HUES48 (cell line): Measurements from ENCODE around the gene NCOA6.
"Not testable (repeated sequence)": the region's sequence is repeated elsewhere in the genome, so short reads cannot be mapped to it uniquely, and the experiment has no call there.

Experiments
- H3K27ac ChIP-seq: one replicate; pipeline ENCODE4 v1.7.0; 2013; ENCODE audit warnings: low read depth, low read length, inconsistent platforms
- H3K27me3 ChIP-seq: 2 replicates; pipeline ENCODE4 v1.6.1; 2013; ENCODE audit warnings: mild to moderate bottlenecking, low read length; ENCODE audit not compliant: control insufficient read depth, insufficient read depth
- H3K36me3 ChIP-seq: 2 replicates; pipeline ENCODE4 v1.6.1; 2013; ENCODE audit warnings: low read length; ENCODE audit not compliant: control insufficient read depth, insufficient read depth
- H3K4me1 ChIP-seq: 2 replicates; pipeline ENCODE4 v1.6.1; 2013; ENCODE audit warnings: mild to moderate bottlenecking, low read length; ENCODE audit not compliant: control insufficient read depth, insufficient read depth
- H3K4me3 ChIP-seq: 2 replicates; pipeline ENCODE4 v1.5.1; 2013; ENCODE audit warnings: mild to moderate bottlenecking, low read depth, low read length
- H3K9ac ChIP-seq: 2 replicates; pipeline ENCODE4 v1.6.1; 2013; ENCODE audit warnings: mild to moderate bottlenecking, low read depth, low read length, moderate library complexity
- H3K9me3 ChIP-seq: 2 replicates; pipeline ENCODE4 v1.6.1; 2013; ENCODE audit warnings: low read length; ENCODE audit not compliant: control insufficient read depth, insufficient read depth

The NCOA6 gene

DNA sequence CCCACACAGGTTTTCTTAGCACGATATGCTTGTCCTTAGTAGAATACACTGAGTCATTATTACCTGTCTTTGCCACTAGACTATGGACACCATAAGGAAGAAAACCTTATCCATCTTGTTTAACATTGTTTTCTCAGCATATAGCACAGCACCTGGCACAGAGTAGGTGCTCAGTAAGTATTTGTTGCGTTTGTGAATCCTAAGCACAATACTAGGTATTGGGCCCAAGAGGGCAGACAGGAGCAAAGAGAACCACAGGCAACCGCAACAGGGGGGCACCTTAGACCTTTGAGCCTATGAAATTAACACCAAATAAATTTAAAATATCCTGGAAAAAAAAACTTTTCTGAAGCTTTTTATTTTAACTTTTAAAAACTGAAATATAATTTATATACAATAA lies 3.7 kb upstream of the NCOA6 start:
- Histone ChIP-seq H3K27ac (no peak overlapping the region), H3K4me3 (no peak overlapping the region)

DNA sequence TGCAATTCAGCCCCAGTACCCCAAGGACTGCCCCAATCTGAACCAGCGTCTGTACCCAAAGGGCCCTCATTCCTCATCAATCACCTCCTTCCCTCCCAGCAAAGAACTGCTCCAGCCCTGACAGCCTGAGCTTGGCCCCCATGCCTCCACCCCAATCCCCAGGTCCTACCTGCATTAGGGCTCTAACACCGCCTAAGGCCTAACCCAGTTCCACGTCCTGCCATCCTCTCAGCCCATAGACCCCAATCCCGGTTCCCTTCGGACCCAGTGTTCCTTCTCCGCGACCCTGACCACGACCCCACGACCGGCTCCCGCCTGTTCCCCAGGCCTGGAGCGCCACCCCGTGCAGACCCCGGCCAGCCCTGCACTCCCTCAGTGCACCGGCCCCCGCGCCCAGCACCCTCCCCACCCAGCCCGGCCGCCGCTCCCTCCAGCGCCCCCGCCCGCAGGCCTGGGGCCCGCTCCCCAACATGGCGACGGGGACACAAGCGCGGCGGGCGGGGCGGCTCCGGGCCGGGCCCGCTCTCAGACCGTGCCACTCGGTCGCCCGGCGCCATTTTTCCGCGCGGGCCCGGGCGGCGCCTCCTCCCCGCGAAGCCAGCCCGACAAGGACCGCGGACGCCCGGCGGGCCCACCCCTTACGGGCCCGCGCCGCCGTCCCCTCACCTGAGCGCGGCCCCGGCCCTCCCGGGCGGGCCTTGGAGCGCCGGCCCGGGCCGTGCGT lies 483 bp downstream of the NCOA6 start:
- no peaks in the 10 kb centered on the region for H3K36me3 ChIP-seq
- H3K9ac ChIP-seq: peak overlapping the region; percentile 86; the same call in 1 of the 2 replicates
- H3K4me1 ChIP-seq: peaks cover 4% of the 10 kb centered on the region
- peak overlapping the region; percentile 79 for H3K4me3 ChIP-seq
- H3K27ac ChIP-seq: peak overlapping the region; percentile 81
- no peaks in the 10 kb centered on the region for H3K9me3 ChIP-seq
- no peaks in the 10 kb centered on the region for H3K27me3 ChIP-seq

More for the DNA sequence above, 3.7 kb upstream of the NCOA6 start:
- Histone ChIP-seq H3K27me3 (no peaks in the 10 kb centered on the region), H3K9ac (no peak overlapping the region), H3K36me3 (no peaks in the 10 kb centered on the region), H3K9me3 (no peaks in the 10 kb centered on the region), H3K4me1 (peaks cover under 1% of the 10 kb centered on the region)

DNA sequence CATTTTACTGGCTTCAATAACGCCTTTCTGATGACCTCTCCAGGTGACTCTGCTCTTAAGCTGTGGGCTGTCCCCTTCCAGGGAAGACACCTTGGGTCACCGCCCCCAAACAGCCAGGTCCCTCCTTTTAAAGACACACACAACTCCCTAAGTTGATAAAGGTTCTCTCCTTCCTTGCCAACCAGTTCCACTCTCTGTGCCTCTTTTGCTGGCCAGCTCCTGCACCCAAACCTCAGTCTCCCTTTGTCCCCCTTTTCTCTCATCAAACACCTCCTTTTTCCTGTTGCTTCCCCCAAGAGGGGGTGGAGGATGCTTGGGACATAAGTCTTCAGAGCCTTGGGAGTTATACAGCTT lies 1.0 kb downstream of the NCOA6 start:
- Histone ChIP-seq H3K9ac (peak overlapping the region; percentile 86; the same call in 1 of the 2 replicates), H3K9me3 (no peaks in the 10 kb centered on the region), H3K27ac (peak overlapping the region; percentile 81), H3K27me3 (no peaks in the 10 kb centered on the region), H3K4me3 (peak overlapping the region; percentile 79), H3K4me1 (peaks cover 4% of the 10 kb centered on the region), H3K36me3 (no peaks in the 10 kb centered on the region)

DNA sequence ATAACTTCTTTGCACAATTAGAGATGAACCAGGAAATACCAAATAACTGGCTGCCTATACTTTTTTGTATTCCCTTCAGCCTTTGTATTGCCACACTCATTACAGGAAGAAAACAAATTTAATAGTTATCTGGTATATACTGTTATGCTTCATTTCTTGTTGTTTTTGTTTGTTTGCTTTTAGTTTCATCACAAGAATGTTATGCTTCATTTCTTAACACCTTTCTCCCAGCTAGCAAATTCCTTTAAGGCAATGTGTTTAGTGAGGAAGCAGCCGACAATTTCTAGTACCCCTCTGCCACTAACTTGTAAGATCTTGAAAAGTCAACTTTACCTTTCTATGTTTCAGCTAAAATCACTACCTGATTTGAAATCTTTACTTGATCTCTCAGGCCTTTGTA lies 1.4 kb downstream of the NCOA6 start:
- peaks cover 4% of the 10 kb centered on the region for H3K4me1 ChIP-seq
- no peaks in the 10 kb centered on the region for H3K36me3 ChIP-seq
- H3K27me3 ChIP-seq: no peaks in the 10 kb centered on the region
- no peak overlapping the region for H3K27ac ChIP-seq
- no peaks in the 10 kb centered on the region for H3K9me3 ChIP-seq
- H3K4me3 ChIP-seq: peak overlapping the region; percentile 79
- no peak overlapping the region for H3K9ac ChIP-seq

DNA sequence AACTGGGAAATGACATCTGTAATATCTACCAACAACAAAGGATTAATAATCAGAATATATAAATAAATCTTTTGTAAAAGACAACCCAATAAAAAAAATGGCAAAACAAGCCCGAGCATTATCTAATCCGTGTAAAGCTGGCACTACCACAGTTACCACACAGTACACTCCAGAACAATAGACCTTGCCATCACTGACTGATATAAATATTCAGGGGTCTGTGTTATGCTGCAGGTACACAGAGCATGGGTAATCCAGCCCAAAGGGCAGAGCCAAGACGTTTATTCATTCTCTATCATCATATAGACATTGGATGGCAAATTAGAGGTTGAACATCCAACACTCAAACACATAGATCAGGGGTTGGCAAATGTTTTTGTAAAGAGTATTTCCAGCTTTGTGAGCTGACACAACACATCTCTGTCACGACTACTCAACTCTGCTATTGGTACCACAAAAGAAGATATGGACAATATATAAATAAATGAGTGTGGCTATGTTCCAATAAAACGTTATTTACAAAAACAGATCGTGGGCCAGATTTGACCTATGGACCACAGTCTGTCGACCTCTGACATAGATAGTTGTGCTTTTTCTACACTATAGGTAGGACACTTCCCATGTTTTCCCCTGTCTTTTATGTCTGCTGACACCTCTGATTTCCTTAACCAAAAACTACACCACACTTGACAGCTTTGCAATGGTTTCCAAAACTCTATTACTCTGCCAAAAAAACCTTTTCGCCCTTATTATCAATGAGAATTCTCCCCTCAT lies 4.5 kb downstream of the NCOA6 start:
- Histone ChIP-seq H3K27ac (no peak overlapping the region), H3K4me3 (no peak overlapping the region), H3K9me3 (no peaks in the 10 kb centered on the region), H3K4me1 (peaks cover 13% of the 10 kb centered on the region), H3K27me3 (no peaks in the 10 kb centered on the region), H3K9ac (no peak overlapping the region), H3K36me3 (no peaks in the 10 kb centered on the region)

DNA sequence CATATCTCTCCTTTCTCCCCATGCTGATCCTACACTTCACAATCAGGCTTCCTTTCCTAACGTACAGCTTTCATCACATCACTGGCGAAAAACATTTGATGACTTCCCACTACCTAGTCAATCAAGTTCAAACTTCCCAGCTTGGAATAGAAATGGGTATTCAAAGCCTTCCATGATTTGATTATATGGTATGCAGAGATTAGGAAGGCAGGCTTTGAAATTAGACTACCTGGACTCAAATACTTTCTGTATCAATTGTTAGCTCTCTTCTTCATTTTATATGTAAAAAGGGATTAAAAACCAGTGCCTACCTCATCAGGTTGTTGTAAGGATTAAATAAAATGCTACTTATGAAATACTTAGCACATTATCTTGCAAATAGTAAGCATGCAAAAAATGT lies 7.7 kb downstream of the NCOA6 start:
- Histone ChIP-seq H3K4me3 (no peak overlapping the region), H3K9me3 (no peaks in the 10 kb centered on the region), H3K27ac (no peak overlapping the region), H3K9ac (no peak overlapping the region), H3K27me3 (no peaks in the 10 kb centered on the region), H3K36me3 (no peaks in the 10 kb centered on the region), H3K4me1 (peaks cover 9% of the 10 kb centered on the region)

DNA sequence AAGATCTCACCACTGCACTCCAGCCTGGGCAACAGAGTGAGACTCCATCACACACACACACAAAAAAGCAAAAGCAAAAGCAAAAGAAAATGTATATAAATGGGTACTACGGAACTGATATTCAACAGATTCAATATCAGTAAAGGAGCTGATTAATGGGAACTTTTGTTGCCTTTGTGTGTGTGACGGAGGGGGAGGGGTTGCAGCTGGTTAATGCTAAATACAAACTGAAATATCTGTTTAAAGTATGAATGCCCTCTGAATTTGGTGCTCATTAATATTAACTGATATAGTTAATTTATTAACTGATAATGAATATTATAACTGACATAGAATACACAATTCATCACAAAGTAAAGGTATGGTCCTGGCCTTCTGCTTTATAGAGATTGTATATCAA lies 8.4 kb downstream of the NCOA6 start:
- Histone ChIP-seq H3K9ac (no peak overlapping the region), H3K4me3 (no peak overlapping the region), H3K4me1 (peaks cover 9% of the 10 kb centered on the region), H3K27me3 (no peaks in the 10 kb centered on the region), H3K36me3 (no peaks in the 10 kb centered on the region), H3K9me3 (no peaks in the 10 kb centered on the region), H3K27ac (no peak overlapping the region)

DNA sequence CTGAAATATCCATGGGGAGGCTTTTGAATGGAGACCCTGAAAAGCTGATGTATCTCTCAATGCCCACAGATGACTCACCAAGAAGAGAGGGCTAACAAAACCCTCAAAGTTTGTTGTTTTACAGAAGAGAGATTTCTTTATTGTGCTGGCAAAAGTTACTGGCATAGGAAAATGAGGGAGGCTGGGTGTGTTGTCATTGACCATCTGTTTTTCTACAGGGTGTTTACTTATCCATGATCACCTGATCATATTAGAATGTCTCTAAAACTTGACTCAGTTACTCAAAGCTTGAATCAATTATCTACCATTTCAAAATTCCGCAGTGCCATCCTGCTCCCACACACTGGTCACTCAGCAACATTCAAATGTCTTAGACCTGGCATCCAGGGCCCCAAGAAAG lies 9.8 kb downstream of the NCOA6 start:
- Histone ChIP-seq H3K4me1 (peaks cover 9% of the 10 kb centered on the region), H3K9me3 (no peaks in the 10 kb centered on the region), H3K27me3 (no peaks in the 10 kb centered on the region), H3K36me3 (no peaks in the 10 kb centered on the region), H3K4me3 (no peak overlapping the region), H3K27ac (no peak overlapping the region), H3K9ac (no peak overlapping the region)

DNA sequence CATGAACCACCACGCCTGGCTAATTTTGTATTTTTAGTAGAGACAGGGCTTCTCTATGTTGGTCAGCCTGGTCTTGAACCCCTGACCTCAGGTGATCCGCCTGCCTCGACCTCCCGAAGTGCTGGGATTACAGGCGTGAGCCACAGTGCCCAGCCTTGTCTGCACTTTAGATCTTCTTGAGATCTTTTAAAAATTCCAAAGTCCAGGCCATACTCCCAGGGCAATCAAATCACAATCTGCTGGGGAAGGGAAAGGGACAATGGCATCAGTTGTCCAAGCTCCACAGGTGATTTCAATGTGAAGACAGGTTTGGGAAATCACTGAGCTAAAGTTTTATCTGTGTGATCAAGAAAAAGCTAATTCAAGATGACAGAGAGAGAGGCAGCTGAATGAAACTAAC lies 16.9 kb downstream of the NCOA6 start:
- Histone ChIP-seq H3K4me1 (no peaks in the 10 kb centered on the region), H3K27me3 (no peaks in the 10 kb centered on the region), H3K4me3 (no peak overlapping the region), H3K36me3 (no peaks in the 10 kb centered on the region), H3K9ac (no peak overlapping the region), H3K27ac (no peak overlapping the region), H3K9me3 (no peaks in the 10 kb centered on the region)

DNA sequence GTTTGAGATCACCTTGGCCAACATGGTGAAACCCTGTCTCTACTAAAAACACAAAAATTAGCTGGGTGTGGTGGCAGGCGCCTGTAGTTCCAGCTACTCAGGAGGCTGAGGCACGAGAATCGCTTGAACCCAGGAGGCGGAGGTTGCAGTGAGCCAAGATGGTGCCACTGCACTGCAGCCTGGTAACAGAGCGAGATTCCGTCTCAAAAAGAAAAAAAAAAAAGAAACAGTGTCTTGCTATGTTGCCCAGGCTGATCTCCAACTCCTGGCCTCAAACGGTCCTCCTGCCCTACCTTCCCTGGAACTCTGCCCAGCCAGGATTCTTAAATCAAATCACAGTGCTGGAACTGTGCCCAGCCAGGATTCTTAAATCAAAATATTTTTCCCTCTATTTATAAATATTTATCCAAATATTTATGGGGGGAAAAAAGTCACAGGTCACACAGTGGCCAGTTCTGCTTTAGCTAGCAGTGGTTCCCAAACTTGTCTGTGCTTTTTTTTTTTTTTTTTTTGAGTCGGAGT lies 17.4 kb downstream of the NCOA6 start:
- H3K4me3 ChIP-seq, H3K4me1 ChIP-seq, H3K27me3 ChIP-seq, H3K36me3 ChIP-seq, H3K9ac ChIP-seq, H3K27ac ChIP-seq, H3K9me3 ChIP-seq: not testable (repeated sequence)

DNA sequence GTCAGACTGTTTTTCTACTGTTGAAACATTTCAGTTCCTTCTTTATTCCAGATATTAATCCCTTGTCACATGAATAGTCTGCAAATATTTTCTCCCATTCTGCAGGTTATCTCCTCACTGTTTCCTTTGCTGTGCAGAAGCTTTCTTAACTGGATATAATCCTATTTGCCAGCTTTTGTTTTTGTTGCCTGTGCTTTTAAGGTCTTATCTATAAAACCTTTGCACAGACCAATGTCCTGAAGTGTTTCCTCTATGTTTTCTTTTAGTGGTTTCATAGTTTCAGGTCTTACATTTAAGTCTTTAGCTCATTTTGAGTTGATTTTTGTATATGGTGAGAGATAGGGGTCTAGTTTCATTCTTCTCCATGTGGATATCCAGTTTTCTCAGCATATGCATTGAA lies 19.2 kb downstream of the NCOA6 start:
- Histone ChIP-seq H3K4me1 (no peaks in the 10 kb centered on the region), H3K36me3 (no peaks in the 10 kb centered on the region), H3K9ac (no peak overlapping the region), H3K4me3 (no peak overlapping the region), H3K27ac (no peak overlapping the region), H3K9me3 (no peaks in the 10 kb centered on the region), H3K27me3 (no peaks in the 10 kb centered on the region)
